ENCODE data around the gene DCTD. TPM values are rescaled to one million over a fixed set of nuclear protein-coding genes. Genes with fewer than 3 reads are reported as not detected.

DCTD gene
- total RNA-seq, 2 donors from 2014 or later: 50.5 to 62.2 TPM

GRCh38 chr4:182893474-182894080 is 23.6 kb downstream of the DCTD start:
- no peak for ATAC-seq (ENCODE audit: insufficient number of reproducible peaks, low FRiP score, low read depth)
- Histone ChIP-seq H3K4me3 (no peak overlapping the region), H3K9me3 (no peaks in the 10 kb centered on the region), H3K27ac (no peak overlapping the region), H3K36me3 (peaks cover 52% of the 10 kb centered on the region), H3K4me1 (ENCODE audit: control insufficient read depth in 1 of 2, low read depth in 2 of 2) (no peaks in the 10 kb centered on the region), H3K27me3 (replicated peaks; ENCODE audit: insufficient read depth) (no peaks in the 10 kb centered on the region)
- DNase-seq (ENCODE audit: low spot score): no peak
- TF ChIP-seq CTCF (IDR thresholded peaks at IDR 0.05): no peak

DNA sequence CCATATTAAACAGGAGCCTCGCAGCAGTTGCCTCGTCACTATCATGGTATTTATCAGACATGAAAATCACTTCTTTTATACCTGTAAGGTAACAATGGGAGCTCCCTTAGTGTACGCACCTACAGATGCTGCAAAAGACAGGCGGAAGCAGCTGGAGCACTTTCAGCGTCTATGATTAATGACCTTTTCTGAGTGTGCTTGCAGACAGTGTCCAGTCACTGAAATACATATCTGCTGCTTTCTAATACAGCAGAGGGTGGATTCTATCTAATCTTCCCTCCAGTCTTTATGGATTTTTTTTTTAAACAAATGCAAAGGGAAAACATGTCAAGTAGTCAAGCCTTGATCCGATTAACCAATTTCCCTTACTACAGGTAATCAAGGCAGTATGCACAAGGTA is 24.1 kb downstream of the DCTD start:
- Histone ChIP-seq H3K27ac (no peak overlapping the region), H3K9me3 (no peaks in the 10 kb centered on the region), H3K36me3 (peaks cover 52% of the 10 kb centered on the region), H3K4me1 (ENCODE audit: control insufficient read depth in 1 of 2, low read depth in 2 of 2) (no peaks in the 10 kb centered on the region), H3K4me3 (no peak overlapping the region), H3K27me3 (replicated peaks; ENCODE audit: insufficient read depth) (no peaks in the 10 kb centered on the region)
- DNase-seq (ENCODE audit: low spot score) (no peak), ATAC-seq (ENCODE audit: insufficient number of reproducible peaks, low FRiP score, low read depth) (no peak)
- no peak for TF ChIP-seq CTCF (IDR thresholded peaks at IDR 0.05)

DNA sequence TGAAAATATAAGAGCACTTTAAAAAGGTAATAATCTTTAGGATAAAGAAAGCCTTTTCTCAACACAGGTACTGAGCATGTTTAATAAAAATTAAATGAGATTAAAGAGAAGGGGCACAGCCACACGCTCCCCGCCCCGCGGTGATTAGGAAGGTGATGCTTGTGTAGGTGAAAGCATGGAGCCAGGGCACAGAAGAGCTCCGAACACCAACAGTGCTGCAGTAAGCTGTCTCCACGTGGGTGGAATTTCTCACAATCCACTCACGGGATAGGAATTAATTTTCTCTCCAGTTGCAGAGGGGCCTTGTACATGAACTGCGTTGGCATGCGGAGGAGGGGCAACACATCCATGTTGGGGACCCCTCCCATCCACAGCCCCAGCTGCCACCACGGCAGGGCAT is 27.0 kb downstream of the DCTD start:
- no peaks in the 10 kb centered on the region for H3K4me1 ChIP-seq (ENCODE audit: control insufficient read depth in 1 of 2, low read depth in 2 of 2)
- H3K27ac ChIP-seq: no peak overlapping the region
- H3K9me3 ChIP-seq: no peaks in the 10 kb centered on the region
- DNase-seq (ENCODE audit: low spot score): no peak
- no peak for ATAC-seq (ENCODE audit: insufficient number of reproducible peaks, low FRiP score, low read depth)
- no peak overlapping the region for H3K4me3 ChIP-seq
- peaks cover 45% of the 10 kb centered on the region for H3K36me3 ChIP-seq
- no peaks in the 10 kb centered on the region for H3K27me3 ChIP-seq (replicated peaks; ENCODE audit: insufficient read depth)
- TF ChIP-seq CTCF (IDR thresholded peaks at IDR 0.05): no peak

GRCh38 chr4:182888891-182889290 is 28.3 kb downstream of the DCTD start:
- DNase-seq (ENCODE audit: low spot score): no peak
- ATAC-seq (ENCODE audit: insufficient number of reproducible peaks, low FRiP score, low read depth): no peak
- H3K9me3 ChIP-seq: no peaks in the 10 kb centered on the region
- H3K27me3 ChIP-seq (replicated peaks; ENCODE audit: insufficient read depth): no peaks in the 10 kb centered on the region
- TF ChIP-seq CTCF (IDR thresholded peaks at IDR 0.05): no peak
- H3K27ac ChIP-seq: no peak overlapping the region
- H3K36me3 ChIP-seq: peaks cover 41% of the 10 kb centered on the region
- H3K4me1 ChIP-seq (ENCODE audit: control insufficient read depth in 1 of 2, low read depth in 2 of 2): no peaks in the 10 kb centered on the region
- no peak overlapping the region for H3K4me3 ChIP-seq

DNA sequence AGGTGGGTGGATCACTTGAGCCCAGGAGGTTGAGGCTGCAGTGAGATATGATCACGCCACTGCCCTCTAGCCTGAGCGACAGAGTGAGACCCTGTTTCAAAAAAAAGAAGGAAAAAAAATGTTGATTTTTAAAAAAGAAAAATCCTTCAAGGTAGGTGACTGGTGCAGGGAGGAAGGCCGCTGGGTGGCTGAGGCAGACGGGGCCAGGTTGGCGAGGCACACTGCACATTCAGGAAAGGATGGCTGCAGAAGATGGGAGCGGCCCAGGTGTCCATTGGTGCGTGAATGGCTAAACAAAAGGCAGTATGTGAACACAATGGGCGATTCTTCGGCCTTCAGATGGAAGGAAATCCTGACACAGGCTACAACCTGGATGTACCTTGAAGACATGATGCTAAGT is 30.4 kb downstream of the DCTD start:
- Histone ChIP-seq H3K9me3 (no peaks in the 10 kb centered on the region), H3K27me3 (replicated peaks; ENCODE audit: insufficient read depth) (no peaks in the 10 kb centered on the region), H3K4me3 (no peak overlapping the region), H3K36me3 (peaks cover 26% of the 10 kb centered on the region), H3K27ac (no peak overlapping the region), H3K4me1 (ENCODE audit: control insufficient read depth in 1 of 2, low read depth in 2 of 2) (no peaks in the 10 kb centered on the region)
- no peak for TF ChIP-seq CTCF (IDR thresholded peaks at IDR 0.05)
- DNase-seq (ENCODE audit: low spot score) (no peak), ATAC-seq (ENCODE audit: insufficient number of reproducible peaks, low FRiP score, low read depth) (no peak)

All from thoracic aorta (tissue), 2 donors.